HG02973 (cell line): Measurements from ENCODE around the gene TUB.

Source experiments
- ATAC-seq: cut with Tn5 transposase; IDR thresholded peaks from one replicate; pipeline ENCODE4 v1.9.1; 2021; ENCODE audit warnings: moderate library complexity; ENCODE audit not compliant: unreplicated experiment

The TUB gene

DNA sequence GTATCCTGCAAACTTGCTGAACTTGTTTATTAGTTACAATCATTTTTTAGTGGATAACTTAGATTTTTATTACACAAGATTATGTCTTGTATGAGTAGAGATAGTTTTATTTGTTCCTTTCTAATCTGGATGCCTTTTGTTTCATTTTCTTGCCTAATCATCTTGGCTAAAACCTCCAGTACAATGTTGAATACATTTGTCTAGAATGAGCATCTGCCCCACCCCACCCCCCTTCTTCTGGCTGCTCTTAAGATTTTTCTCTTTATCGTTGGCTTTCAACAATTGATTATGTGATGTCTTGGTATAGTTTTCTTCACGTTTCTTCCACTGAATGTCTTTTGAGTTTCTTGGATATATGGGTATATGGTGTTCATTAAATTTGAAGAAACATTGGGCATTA lies 37.3 kb upstream of the TUB start:
- ATAC-seq, result no peak

DNA sequence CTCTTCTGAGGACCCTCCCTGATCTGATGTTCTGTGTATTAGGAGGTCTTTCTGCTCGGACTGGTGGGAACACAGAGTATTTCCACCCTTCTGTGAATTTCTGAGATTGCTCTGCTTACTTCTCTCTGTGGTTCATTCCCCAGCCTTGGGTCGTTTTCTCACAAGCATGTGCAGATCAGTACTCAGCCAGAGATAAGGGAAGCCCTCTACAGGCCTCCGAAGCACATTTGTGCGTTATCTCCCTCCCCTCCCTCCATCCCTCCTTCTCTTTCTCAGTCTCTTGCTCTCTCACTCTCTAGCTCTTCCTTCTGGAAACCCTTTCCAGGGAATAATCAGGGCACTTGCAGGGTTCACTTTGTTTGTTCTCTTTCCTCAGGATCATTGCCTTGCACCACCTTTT lies 35.2 kb upstream of the TUB start:
- no peak for ATAC-seq

DNA sequence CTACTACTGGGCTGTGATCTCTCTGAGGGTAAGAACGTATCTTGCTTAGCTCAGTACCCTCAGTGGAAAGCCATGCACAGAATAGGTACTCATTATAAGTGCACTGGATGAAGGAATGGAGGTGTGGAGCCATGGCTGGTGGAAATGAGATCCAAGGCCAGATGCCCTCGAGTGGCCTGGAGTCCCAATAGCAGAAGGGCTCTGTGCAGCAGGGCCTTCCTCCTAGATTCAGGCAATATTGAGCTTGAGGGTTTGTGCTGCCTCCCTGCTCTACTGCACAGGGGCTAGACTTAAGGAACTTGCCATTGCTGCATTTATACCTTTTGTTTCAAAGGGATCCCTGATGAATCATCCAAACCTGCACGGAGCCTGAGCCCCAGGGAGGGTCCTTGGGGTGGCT lies 33.6 kb upstream of the TUB start:
- no peak for ATAC-seq

DNA sequence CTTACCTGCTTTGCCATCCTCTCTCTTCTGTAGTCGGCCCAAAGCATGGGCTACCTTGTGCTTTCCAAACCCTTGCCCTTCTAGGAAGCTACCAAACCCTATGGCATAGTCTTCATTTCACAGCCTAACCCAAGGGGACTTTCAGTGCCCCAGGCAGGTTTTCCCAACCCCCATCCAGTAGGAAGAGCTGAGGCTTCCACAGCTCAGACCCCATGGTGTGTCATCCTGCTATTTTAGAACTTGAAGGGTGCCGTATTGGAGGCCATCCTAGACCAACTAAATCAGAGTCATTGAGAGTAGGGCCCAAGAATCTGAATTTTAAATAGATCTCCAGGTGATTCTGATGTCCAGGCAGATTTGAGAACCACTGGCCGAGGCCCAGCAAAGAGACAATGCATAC lies 31.9 kb upstream of the TUB start:
- ATAC-seq, result no peak

DNA sequence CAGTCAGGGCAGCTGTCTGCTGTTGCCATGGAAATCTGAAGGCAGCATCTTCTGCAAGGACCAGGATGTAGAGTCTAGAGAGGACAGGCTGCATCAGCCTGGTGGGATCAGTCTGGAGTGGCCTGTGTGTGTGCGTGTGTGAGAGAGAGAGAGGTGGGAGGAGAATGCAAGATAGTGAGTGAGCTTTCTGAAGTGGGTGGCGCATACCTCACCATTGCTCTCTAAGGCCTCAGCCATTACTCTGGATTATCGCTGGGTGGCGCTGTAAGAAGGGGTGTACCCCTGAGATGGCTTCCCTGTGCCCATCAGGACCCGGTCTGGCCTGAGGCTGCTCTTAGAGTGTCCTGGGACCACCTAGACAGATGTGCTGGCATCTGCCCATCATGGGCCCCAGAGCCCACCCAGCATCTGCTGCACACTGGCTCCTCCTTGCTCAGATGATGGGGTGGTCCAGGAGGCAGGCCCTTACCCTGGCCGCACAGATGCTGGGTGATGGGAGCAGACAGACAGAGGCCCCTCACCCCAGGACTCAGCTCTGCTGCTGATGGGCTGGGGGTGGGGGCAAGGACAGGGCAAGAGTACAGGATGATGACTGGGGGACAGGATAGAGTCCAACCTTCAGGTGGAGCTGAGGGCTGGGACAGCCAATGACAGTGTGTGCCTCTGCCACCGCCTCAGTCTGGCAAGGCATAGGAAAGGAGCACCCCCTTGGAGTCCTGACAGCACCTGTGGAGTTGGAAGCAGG lies 25.7 kb upstream of the TUB start:
- no peak for ATAC-seq

DNA sequence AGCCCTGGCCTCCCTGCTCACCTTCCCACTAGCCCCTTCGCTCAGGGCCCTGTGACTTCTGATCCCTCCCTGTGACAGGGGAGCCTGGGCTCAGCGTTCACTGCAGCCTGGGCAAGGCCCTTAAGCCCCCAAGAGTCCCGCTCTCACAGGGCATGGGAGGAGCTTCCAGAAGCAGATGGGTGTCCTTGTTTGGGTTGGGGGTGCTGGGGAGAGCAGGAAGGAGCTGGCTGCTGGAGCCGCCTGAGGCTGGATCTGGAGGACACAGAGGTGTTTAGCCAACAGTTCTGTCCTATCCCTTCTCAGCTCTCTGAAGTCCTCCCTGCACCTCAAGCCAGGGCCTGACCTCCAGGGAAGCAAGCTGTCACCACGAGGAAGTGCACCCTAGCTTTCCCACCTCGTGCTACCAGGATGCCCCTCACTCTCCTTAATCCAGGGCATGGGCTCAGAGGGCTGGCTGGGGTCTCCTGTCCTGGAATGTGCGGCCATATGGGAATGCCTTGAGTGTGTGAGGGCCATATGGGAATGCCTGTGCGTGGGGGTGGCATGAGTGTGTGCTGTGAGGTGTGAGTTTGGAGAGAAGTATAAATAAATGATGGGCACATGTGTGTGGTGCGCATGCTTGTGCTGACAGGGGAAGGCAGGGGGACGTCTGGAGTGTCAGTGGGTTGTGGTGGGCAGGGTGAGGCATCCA lies 25.0 kb upstream of the TUB start:
- no peak for ATAC-seq

DNA sequence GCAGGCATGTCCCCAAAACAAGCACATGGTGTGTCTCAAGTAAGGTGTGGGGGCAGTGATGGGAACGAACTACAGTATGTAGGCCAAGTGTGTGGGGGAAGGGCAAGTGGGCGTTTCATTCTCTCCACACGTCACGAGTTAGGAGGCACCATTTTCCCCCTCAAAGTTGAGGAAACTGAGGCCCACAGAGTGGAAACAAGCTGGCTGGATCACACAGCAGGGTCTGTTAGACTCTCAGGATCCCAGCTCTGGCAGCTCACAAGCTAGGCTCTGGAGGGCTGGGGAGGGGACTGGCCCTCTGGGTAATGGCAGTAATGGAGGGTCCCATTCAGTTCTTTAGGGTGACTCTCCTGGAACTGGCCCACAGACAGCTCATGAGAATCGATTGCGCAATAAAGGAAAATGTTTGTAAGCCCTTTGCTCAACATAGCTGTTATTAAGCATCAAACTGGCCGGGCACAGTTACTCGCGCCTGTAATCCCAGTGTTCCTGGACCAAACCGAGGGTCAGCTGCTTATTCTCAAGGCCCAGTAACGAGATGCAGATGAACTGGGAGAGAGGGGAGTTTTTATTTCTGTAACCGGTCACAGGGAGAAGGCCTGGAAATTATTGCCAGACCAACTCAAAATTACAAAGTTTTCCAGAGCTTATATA lies 24.1 kb upstream of the TUB start:
- ATAC-seq, result no peak

DNA sequence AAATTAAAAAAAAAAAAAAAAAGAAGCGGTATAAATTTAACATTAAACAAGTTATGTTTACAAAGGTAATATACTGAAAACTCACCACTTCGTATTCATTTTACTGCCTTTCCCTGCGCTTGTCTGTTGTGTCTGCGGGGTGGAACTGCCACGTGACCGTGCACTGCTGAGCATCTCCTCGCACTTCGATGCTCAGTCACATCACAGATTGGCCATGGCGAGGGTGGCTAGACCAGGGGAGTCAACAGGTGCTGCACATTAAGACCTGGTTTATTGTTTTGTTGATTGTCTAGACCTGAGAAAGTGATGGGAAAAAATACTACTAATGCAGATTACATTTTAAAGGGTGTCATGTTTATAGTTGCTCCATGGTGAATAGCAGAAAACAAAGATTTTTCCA lies 22.8 kb upstream of the TUB start:
- no peak for ATAC-seq

DNA sequence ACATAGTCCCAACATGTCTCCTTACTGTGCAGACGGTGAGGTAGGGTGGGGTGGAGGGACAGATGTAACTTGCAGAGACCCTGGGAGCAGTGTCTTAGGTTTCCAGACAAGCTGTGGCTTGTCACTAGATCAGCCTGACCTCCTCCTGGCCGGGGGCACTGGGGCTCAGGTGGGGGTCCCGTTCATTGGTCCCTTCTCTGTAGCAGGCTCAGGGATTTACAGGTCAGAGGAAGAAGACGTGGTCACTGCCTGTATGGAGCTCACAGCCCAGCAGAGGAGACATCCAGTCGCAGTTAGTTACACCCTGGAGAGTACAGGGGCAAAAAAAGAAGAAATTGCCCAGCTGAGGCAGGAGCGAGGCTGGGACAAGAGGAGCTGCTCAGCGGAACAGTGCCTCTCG lies 22.0 kb upstream of the TUB start:
- ATAC-seq, result no peak

DNA sequence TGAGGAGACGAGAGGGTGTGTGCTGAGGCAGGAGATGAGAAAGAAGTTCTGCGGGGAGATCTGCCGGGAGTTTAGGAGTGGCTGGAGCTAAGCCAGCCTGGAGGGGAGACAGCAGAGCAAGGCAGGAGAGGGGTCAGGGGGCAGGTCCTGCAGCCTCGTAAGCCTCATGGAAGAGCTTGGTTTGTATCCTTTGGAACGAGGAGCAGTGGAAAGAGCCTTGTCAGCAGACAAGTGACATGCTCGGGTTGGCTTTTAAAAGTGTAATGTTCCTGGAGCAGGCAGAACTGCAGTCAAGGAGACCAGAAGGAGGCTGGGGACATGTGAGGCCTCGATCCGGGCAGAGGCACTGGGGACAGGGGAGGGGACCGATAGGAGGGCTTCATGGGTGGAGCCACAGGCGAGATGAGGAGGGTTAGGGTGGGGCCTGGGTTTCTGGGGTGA lies 21.4 kb upstream of the TUB start:
- no peak for ATAC-seq

DNA sequence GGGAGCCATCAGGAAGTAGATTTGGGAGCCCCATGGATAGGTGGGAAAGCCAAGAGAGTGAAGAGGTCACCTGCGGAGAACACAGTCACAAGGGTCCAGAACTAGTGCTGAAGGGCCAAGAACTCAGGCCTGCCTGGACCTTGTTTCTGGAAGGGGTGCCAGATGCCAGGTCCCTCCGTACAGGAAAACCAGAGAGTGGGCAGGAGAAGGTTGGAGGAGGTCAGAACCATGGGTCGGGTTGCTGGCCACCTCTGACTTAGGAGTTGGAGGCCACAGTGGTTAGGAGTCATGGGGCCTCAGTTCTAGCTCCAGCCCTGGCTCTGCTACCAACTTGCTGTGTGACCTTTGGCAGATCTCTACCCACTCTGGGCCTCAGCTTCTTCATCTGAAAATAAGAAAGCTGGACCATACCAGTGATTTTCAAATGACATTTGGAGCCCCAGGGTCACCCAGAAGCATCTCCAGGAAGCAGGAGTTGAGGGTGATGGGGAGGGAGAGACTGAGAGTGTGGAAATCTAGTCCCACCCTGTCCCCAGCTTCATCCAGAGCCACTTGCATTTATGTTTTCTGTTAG lies 20.8 kb upstream of the TUB start:
- ATAC-seq, result no peak

DNA sequence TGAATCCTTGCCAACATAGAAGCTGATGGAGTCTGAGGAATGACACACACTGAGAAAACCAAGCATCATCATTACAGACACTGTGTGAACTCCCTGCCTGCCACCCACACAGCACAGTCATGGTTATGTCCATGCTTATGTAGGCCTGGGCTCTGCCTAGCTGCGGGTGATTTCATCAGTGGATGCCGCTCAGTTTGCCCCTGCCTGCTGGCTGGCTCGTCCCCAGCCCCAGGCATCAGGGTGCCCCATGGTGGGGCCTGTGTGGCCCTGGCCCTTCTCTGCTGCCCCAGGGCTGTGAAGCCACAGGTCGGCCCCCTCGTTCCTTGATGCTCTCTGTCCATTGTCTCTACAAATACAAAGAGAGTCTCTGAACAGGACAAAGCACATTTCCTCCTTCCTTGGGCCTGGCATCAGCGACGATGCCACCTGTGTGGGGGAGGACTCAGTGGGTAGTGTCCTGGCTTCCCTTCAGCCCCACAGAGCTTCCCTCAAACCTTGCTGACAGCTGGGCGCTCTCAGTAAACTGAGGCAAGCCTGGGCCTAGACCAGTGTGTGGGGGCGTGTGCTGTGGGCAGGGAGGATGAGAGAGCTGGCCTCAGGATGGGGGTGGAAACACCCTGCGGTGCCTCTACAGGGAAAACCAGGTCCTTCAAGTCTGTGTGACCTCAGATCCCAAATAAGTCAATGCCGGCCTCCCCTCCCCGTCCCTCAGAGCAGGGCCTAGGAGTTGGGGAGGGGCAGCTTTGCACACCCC lies 20.0 kb upstream of the TUB start:
- no peak for ATAC-seq

DNA sequence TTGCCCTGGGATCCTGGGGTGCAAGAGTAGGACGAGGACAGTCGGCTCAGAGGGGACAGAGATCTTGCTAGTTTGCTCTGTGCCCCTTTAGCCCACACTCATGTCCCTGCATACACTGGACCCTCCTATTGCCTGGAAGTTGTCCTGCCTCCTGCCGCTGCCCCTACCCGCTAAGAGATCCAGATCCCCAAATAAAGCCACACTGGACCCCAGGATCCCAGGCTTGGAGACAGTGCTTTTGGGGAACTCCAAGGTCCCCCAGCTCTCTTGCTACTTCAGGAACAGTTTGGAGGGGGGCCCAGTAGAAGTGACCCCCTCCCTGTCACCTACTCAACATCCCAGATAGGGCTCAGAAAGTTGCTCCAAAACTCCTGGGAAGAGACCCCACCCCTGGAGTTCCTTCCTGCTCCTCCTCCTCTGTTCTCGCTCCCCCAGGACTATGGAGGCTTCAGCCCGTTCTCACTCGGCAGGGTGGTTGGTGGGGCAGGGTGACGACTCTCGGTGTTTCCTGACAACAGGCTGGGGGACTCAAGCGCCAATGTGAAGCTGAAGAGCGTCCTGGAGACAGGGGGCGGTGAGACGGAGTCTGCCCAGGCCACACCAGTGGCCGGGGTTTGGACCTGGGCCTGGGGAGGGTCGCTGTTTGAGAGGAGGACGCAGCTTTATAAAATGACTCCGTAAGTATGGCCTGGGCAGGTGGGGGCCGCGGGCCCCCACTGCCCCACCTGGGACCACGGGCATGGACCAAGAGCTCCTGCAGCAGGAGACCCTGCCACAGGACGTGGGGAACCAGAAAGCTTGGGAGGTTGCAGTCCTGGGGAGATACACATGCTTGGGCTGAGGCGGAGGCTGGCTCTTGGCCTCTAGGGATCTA lies 19.2 kb upstream of the TUB start:
- ATAC-seq, result no peak

DNA sequence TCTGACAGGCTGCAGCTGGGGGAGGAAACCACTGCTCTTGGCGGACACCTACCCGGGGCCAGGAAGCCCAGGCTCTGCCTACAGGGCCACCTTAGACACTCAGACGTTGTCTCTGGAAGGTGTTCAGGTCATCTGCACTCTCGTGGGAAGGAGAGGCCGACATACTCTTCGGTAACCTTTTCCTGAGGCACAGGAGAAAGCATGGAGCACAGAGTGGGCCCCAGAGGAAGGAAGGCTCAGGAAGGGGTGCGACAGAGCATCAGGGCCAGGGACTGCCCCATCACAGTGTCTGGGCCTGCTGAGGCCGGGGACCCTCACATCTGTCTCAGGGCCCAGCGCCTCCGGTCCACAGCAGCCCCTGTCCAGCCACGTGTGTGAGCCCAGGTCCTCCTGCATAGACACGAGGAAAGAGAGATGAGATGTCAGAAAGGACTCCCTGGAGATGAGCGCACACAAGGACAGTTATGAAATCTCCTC lies 18.2 kb upstream of the TUB start:
- ATAC-seq, result no peak

DNA sequence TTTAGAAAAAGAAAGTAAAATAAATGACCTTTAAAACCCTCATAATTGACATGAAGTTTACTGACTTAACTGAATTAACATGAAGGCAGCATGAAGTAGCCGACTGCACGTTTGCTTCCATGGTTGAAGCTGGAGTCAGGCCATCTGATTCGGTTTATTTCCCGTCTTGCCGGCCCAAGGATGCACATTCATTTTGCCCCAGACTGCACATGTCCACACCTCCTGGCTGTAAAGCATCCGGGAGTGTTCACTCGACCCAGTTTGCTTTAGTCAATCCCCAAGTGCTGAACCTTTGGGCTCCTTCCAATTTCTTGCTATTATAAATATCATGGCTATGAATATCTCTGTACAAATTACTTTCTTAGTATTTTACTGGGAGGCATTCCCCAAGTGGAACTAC lies 17.7 kb upstream of the TUB start:
- no peak for ATAC-seq

DNA sequence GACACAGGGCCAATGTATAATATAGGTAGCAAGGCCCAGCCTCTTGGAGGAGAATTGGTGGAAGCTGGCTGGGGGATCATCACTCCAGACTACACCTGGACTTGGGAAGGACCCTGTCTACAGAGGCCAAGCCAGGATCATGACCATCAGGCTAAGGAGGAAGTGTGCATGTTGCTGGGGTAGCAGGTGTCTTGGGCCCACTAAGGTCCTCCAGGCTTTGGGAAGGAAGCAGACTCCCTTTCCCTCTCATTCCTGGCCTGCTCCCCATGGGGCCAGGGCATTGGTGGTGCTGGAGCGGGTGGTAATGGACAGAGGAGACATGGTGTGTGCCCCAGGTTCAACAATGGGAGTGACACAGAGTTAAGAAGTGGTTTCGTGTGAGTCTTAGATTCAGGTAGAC lies 16.0 kb upstream of the TUB start:
- ATAC-seq, result no peak

DNA sequence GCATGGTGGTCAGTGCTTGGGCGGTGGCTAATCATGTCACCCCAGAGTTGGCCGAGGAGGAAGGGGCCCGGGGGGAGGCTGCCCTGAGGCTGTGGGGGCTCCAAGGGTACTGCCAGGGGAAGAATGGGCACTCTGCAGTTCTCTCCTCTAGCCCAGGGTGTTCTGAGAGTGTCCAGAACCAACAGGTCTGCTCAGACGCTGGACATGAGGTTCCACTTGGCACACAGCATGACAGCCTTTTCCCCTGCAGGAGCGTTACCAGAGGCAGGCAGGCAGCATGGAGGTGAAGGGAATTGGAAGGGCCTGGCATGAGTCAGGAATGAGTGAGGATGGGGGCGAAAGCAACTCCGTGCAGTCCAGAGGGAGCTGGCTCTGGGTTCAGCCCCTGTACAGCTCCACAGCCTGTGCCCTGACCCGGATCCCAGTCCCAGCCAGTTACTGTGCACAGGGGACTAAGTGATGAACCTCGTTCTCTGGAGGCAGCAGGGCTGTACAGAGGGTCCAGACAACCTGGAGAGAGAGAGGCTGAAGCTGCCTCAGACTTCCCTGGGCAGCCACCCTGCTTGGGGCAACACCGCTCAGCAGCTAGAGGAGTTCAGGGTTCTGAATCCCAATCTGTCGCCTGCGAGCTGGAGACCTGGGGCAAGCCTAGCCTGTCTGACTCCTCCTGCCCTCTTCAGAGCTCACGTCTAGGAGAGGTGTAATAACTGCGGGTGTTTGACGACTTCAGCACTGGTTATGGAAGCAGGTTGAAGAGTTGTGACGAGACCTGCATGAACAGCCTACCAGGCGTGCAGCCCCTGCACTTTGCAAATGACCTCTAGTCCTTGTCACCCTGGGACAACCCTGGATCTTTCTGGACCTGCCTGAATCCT lies 14.7 kb upstream of the TUB start:
- no peak for ATAC-seq

DNA sequence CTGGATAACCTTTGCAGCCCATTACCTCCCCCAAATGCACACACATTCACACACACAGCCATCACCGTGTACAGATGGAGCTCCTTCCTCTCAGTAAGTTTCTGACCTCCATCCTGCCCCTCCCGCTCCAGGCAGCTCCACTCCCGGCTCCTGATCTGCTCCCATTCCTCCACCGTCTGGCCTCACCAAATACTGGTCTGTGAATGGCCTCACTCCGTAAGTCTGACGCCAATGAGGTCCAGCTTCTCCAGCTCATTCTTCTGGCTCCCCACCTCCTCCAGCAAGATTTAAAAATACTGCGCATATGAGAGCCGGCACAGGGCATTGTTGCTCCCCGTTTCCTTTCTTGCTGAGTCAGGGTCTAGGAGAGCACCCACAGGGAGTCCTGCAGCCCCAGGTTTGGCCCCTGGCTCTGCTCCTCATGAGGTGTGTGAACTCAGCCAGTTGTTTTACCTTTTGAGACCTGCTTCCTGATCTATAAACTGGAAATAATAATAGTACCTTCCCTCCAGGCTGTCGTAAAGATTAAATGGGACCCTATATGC lies 14.0 kb upstream of the TUB start:
- no peak for ATAC-seq

DNA sequence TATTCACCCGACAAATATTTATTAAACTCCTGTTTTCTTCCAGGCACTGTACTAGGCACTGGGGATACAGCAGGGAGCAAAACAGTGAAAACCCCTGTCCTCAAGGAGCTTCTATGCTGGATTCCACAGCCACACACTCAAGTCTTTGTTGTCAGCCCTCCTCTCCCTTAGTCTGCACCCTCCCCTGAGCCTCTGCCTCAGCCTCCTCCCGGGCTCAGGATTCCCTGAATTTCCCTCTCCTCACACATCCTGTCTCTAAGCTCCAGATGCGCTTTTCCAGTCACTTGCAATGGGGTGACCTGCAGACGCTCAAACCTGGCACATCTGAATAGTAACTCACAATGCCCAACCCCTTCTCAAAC lies 13.5 kb upstream of the TUB start:
- ATAC-seq, result no peak
